Diencephalon (tissue), 1 donor: Measurements from ENCODE around the gene OR56B1. TPM values are rescaled to one million over a fixed set of nuclear protein-coding genes. Genes with fewer than 3 reads are reported as not detected.

Source experiments
- total RNA-seq: library from RNA; depleted of rRNA; stranded (reverse); fragments of >200 nt; gene quantifications from one replicate; pipeline ENCODE4 v1.2.3, GENCODE V29; 2014

The OR56B1 gene, protein sequence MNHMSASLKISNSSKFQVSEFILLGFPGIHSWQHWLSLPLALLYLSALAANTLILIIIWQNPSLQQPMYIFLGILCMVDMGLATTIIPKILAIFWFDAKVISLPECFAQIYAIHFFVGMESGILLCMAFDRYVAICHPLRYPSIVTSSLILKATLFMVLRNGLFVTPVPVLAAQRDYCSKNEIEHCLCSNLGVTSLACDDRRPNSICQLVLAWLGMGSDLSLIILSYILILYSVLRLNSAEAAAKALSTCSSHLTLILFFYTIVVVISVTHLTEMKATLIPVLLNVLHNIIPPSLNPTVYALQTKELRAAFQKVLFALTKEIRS
- not detected for total RNA-seq

DNA sequence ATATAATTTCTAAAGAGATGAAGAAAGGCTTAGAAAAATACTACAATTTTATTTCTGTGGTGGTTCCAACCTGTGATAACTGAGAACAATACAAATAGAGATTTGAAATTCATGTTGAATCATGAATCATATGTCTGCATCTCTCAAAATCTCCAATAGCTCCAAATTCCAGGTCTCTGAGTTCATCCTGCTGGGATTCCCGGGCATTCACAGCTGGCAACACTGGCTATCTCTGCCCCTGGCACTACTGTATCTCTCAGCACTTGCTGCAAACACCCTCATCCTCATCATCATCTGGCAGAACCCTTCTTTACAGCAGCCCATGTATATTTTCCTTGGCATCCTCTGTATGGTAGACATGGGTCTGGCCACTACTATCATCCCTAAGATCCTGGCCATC, at the start of gene OR56B1:
OR56B1 (plus strand) TSS at position 53 of the 400 bp plus-strand sequence; CDS start at position 122, 69 bp downstream.

GRCh38 chr11:5689551-5689983, 46.7 kb upstream of the OR56B1 start, which contains the start of gene TRIM22:
Gene TRIM22 (plus strand): TSS chr11:5689790. CDS start chr11:5696233, 6,443 bp downstream.

GRCh38 chr11:5753943-5754342, 17.7 kb downstream of the OR56B1 start, which contains the start of gene OR52N4:
Gene OR52N4 (plus strand): TSS chr11:5754243. CDS start chr11:5754741, 498 bp downstream.

GRCh38 chr11:5783255-5783654, 47.0 kb downstream of the OR56B1 start, which contains the start of gene OR52N5:
Gene OR52N5 (minus strand): TSS chr11:5783355. CDS start chr11:5778634, 4,721 bp downstream.

Other genes starting within 250 kb of the OR56B1 start
- gene OR52D1, start 247.8 kb upstream of the OR56B1 start, total RNA-seq: not detected
- gene UBQLN3, start 226.5 kb upstream of the OR56B1 start, total RNA-seq: 0.46 TPM
- 0.46 TPM for gene UBQLNL, start 219.7 kb upstream of the OR56B1 start, total RNA-seq
- gene OR52H1, start 187.9 kb upstream of the OR56B1 start, total RNA-seq: 0.69 TPM
- not detected for gene OR52B6, start 155.6 kb upstream of the OR56B1 start, total RNA-seq
- 1.2 TPM for gene TRIM6, start 139.8 kb upstream of the OR56B1 start, total RNA-seq
- gene TRIM34, start 111.4 kb upstream of the OR56B1 start, total RNA-seq: 2.3 TPM
- 7.6 TPM for gene TRIM5, start 51.4 kb upstream of the OR56B1 start, total RNA-seq
- 6.0 TPM for gene TRIM22, start 46.7 kb upstream of the OR56B1 start, total RNA-seq
- gene OR52N4, start 17.8 kb downstream of the OR56B1 start, total RNA-seq: not detected
- gene OR52N5, start 46.9 kb downstream of the OR56B1 start, total RNA-seq: not detected
- not detected for gene OR52N1, start 54.8 kb downstream of the OR56B1 start, total RNA-seq
- not detected for gene OR52N2, start 72.5 kb downstream of the OR56B1 start, total RNA-seq
- not detected for gene OR52E6, start 105.4 kb downstream of the OR56B1 start, total RNA-seq
- gene OR52E8, start 121.2 kb downstream of the OR56B1 start, total RNA-seq: not detected
- not detected for gene OR52E4, start 144.2 kb downstream of the OR56B1 start, total RNA-seq
- not detected for gene OR52E5, start 156.8 kb downstream of the OR56B1 start, total RNA-seq
- gene OR56A3, start 205.8 kb downstream of the OR56B1 start, total RNA-seq: not detected
- not detected for gene OR56A5, start 232.0 kb downstream of the OR56B1 start, total RNA-seq